Activated effector memory CD4-positive, alpha-beta T cell treated with Interleukin-2 at 50 U/mL for 16 hours (primary cell): Measurements from ENCODE around the gene NHLH1.
"Not testable (repeated sequence)": the region's sequence is repeated elsewhere in the genome, so short reads cannot be mapped to it uniquely, and the experiment has no call there.

Experiments
- DNase-seq: peaks from one replicate; pipeline ENCODE4 v3.0.0-alpha.2; 2020

NHLH1 gene

GRCh38 chr1:160388406-160388805, 21.5 kb downstream of the NHLH1 start:
- not testable (repeated sequence) for DNase-seq

- DNase-seq = no peak
Observed at GRCh38 chr1:160394673-160395072, 27.8 kb downstream of the NHLH1 start.

- no peak for DNase-seq
Observed at GRCh38 chr1:160397651-160398050, 30.8 kb downstream of the NHLH1 start.

- DNase-seq = no peak
Observed at GRCh38 chr1:160398823-160399222, 32.0 kb downstream of the NHLH1 start.

GRCh38 chr1:160399544-160400222, 32.8 kb downstream of the NHLH1 start:
- no peak for DNase-seq

GRCh38 chr1:160400223-160400645, 33.4 kb downstream of the NHLH1 start, which contains the start of gene VANGL2:
TSS of gene VANGL2 (plus strand) at chr1:160400564. CDS start at chr1:160415838, 15,274 bp downstream.
- no peak for DNase-seq

GRCh38 chr1:160400646-160401486, 34.0 kb downstream of the NHLH1 start:
- DNase-seq = no peak

- no peak for DNase-seq
Observed at GRCh38 chr1:160401487-160401805, 34.6 kb downstream of the NHLH1 start.

GRCh38 chr1:160402001-160402795, 35.3 kb downstream of the NHLH1 start:
- no peak for DNase-seq

GRCh38 chr1:160403244-160403643, 36.4 kb downstream of the NHLH1 start:
- DNase-seq = no peak

- DNase-seq = no peak
Observed at GRCh38 chr1:160404094-160404493, 37.2 kb downstream of the NHLH1 start.

- DNase-seq = no peak
Observed at GRCh38 chr1:160405331-160405877, 38.5 kb downstream of the NHLH1 start.

GRCh38 chr1:160406131-160406968, 39.5 kb downstream of the NHLH1 start:
- no peak for DNase-seq

GRCh38 chr1:160407839-160408801, 41.2 kb downstream of the NHLH1 start:
- no peak for DNase-seq

GRCh38 chr1:160408864-160409263, 42.0 kb downstream of the NHLH1 start:
- no peak for DNase-seq

GRCh38 chr1:160409486-160409885, 42.6 kb downstream of the NHLH1 start:
- no peak for DNase-seq

- DNase-seq = no peak
Observed at GRCh38 chr1:160410406-160411005, 43.6 kb downstream of the NHLH1 start.

- DNase-seq = no peak
Observed at GRCh38 chr1:160411271-160412027, 44.6 kb downstream of the NHLH1 start.

- no peak for DNase-seq
Observed at GRCh38 chr1:160412028-160412362, 45.1 kb downstream of the NHLH1 start.

- DNase-seq = no peak
Observed at GRCh38 chr1:160413716-160414115, 46.8 kb downstream of the NHLH1 start.
